GM23248 (cell line): ENCODE results near the gene TAF8.

Experiments
- EZH2 ChIP-seq: fragments of 200-600 bp; sonication (generic); IDR thresholded peaks from 2 replicates; pipeline ENCODE4 v1.6.1; 2018; ENCODE audit warnings: antibody characterized with exemption, mild to moderate bottlenecking; ENCODE audit not compliant: insufficient read depth, poor library complexity, severe bottlenecking
- EZH2phosphoT487 ChIP-seq: fragments of 200-600 bp; sonication (generic); IDR thresholded peaks from 2 replicates; pipeline ENCODE4 v1.6.1; 2018; ENCODE audit warnings: antibody characterized with exemption, moderate library complexity, mild to moderate bottlenecking, low read depth; ENCODE audit not compliant: insufficient read depth

DNA sequence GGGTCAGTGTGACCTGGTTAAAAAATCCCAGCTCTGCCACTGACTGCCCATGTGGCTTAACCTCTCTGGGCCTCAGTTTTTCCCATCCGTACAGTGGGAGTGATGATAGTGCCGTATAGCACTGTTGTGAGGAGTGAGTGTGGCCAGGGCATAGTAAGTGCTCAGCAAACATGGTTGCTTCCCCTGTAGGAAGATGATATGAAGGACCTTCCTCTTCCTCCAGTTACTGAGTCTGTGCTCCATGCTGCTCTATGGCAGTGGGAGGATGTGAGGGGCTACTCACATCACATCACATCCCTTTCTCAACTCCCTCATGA, 79.0 kb downstream of the TAF8 start:
- TF ChIP-seq EZH2 (no peak), EZH2phosphoT487 (no peak)
